Muscle of leg (tissue), 11 donors: ENCODE data around the gene EXOSC10. TPM values are rescaled to one million over a fixed set of nuclear protein-coding genes. Genes with fewer than 3 reads are reported as not detected.
"Not testable (repeated sequence)": the region's sequence is repeated elsewhere in the genome, so short reads cannot be mapped to it uniquely, and the experiment has no call there.

Source experiments
- DNase-seq: peaks from one replicate; pipeline ENCODE4 v3.0.0; 2013
- H3K27ac ChIP-seq: one replicate; pipeline ENCODE4 v1.5.1; 2013; ENCODE audit warnings: mild to moderate bottlenecking, low read length, control low read depth
- H3K27me3 ChIP-seq: one replicate; pipeline ENCODE4 v1.6.1; 2013; ENCODE audit warnings: low read length; ENCODE audit not compliant: control insufficient read depth, insufficient read depth
- H3K36me3 ChIP-seq: one replicate; pipeline ENCODE4 v1.6.1; 2013; ENCODE audit warnings: low read length; ENCODE audit not compliant: control insufficient read depth, insufficient read depth
- H3K4me1 ChIP-seq: one replicate; pipeline ENCODE4 v1.6.1; 2013; ENCODE audit warnings: low read length; ENCODE audit not compliant: control insufficient read depth, insufficient read depth
- H3K4me3 ChIP-seq: one replicate; pipeline ENCODE4 v1.5.1; 2013; ENCODE audit warnings: low read length, control low read depth
- H3K9me3 ChIP-seq: replicated peaks from 2 replicates; pipeline ENCODE4 v1.6.1; 2013; ENCODE audit warnings: low read depth, low read length; ENCODE audit not compliant: control insufficient read depth
- WGBS: methylation state at CpG from one replicate; pipeline ENCODE4 v1.1.5; 2013; ENCODE audit warnings: missing lambda C conversion rate; ENCODE audit not compliant: insufficient coverage; 5-methylcytosine and 5-hydroxymethylcytosine counted together
- polyA plus RNA-seq, 8 donors: library from polyadenylated mRNA; unstranded; fragments of 120-200 nt; gene quantifications; one replicate each; pipeline versions ENCODE4 v1.2.1 to v1.2.3, GENCODE V29; 2013; ENCODE audit warnings: inconsistent platforms in 1 of 8, low replicate concordance in 1 of 8; ENCODE audit not compliant: insufficient read length in 8 of 8, insufficient read depth in 1 of 8
- total RNA-seq: library from RNA; stranded (reverse); fragments of 120-200 nt; gene quantifications from one replicate; pipeline ENCODE4 v1.2.4, GENCODE V29; 2013

The EXOSC10 gene
- total and polyA plus RNA-seq, 9 donors = 46.1 to 64.5 (median 50.3) TPM

GRCh38 chr1:11078631-11079030 lies 21.0 kb downstream of the EXOSC10 start:
- H3K9me3 ChIP-seq = no peaks in the 10 kb centered on the region
- peaks cover 82% of the 10 kb centered on the region for H3K36me3 ChIP-seq
- no peaks in the 10 kb centered on the region for H3K27me3 ChIP-seq
- no peak overlapping the region for H3K27ac ChIP-seq
- DNase-seq = no peak
- WGBS = 100% methylated on average over 2 of the region's 2 CpGs
- no peaks in the 10 kb centered on the region for H3K4me1 ChIP-seq
- no peak overlapping the region for H3K4me3 ChIP-seq

GRCh38 chr1:11073398-11073797 lies 26.3 kb downstream of the EXOSC10 start:
- DNase-seq = not testable (repeated sequence)

GRCh38 chr1:11072216-11072917 lies 27.3 kb downstream of the EXOSC10 start:
- no peak overlapping the region for H3K27ac ChIP-seq
- no peaks in the 10 kb centered on the region for H3K27me3 ChIP-seq
- H3K4me1 ChIP-seq = no peaks in the 10 kb centered on the region
- H3K4me3 ChIP-seq = no peak overlapping the region
- H3K9me3 ChIP-seq = no peaks in the 10 kb centered on the region
- no peak for DNase-seq
- 67% methylated on average over 6 of the region's 13 CpGs for WGBS
- peaks cover 92% of the 10 kb centered on the region for H3K36me3 ChIP-seq

More at GRCh38 chr1:11073398-11073797, 26.3 kb downstream of the EXOSC10 start:
- H3K36me3 ChIP-seq = peaks cover 90% of the 10 kb centered on the region
- H3K27me3 ChIP-seq, H3K4me3 ChIP-seq, H3K27ac ChIP-seq, H3K9me3 ChIP-seq, H3K4me1 ChIP-seq: not testable (repeated sequence)
- WGBS = no CpG with 5 or more reads among the region's 7 CpGs

- Histone ChIP-seq H3K27ac (no peak overlapping the region), H3K36me3 (peaks cover 88% of the 10 kb centered on the region), H3K9me3 (no peaks in the 10 kb centered on the region), H3K27me3 (no peaks in the 10 kb centered on the region), H3K4me3 (no peak overlapping the region), H3K4me1 (no peaks in the 10 kb centered on the region)
- 89% methylated on average over 7 of the region's 15 CpGs for WGBS
- no peak for DNase-seq
Observed at GRCh38 chr1:11071463-11072215, 28.0 kb downstream of the EXOSC10 start.

- no peak for DNase-seq
- Histone ChIP-seq H3K36me3 (peaks cover 88% of the 10 kb centered on the region), H3K27ac (no peak overlapping the region), H3K9me3 (no peaks in the 10 kb centered on the region), H3K4me3 (no peak overlapping the region), H3K4me1 (no peaks in the 10 kb centered on the region), H3K27me3 (no peaks in the 10 kb centered on the region)
- WGBS = 77% methylated on average over 9 of the region's 11 CpGs
Observed at GRCh38 chr1:11070876-11071275, 28.8 kb downstream of the EXOSC10 start.

GRCh38 chr1:11068600-11069473 lies 30.8 kb downstream of the EXOSC10 start:
- H3K27me3 ChIP-seq = no peaks in the 10 kb centered on the region
- no peaks in the 10 kb centered on the region for H3K4me1 ChIP-seq
- 88% methylated on average over 15 of the region's 17 CpGs for WGBS
- H3K27ac ChIP-seq = no peak overlapping the region
- H3K4me3 ChIP-seq = no peak overlapping the region
- DNase-seq = no peak
- peaks cover 82% of the 10 kb centered on the region for H3K36me3 ChIP-seq
- no peaks in the 10 kb centered on the region for H3K9me3 ChIP-seq

- H3K4me1 ChIP-seq = no peaks in the 10 kb centered on the region
- DNase-seq = no peak
- H3K27ac ChIP-seq = no peak overlapping the region
- no peaks in the 10 kb centered on the region for H3K27me3 ChIP-seq
- H3K36me3 ChIP-seq = peaks cover 79% of the 10 kb centered on the region
- no peaks in the 10 kb centered on the region for H3K9me3 ChIP-seq
- H3K4me3 ChIP-seq = no peak overlapping the region
- WGBS = 89% methylated on average over 8 of the region's 18 CpGs
Observed at GRCh38 chr1:11067716-11068599, 31.7 kb downstream of the EXOSC10 start.

GRCh38 chr1:11065796-11066195 lies 33.9 kb downstream of the EXOSC10 start:
- WGBS = no CpG with 5 or more reads among the region's 1 CpG

GRCh38 chr1:11064942-11065341 lies 34.7 kb downstream of the EXOSC10 start:
- no peak for DNase-seq
- no peak overlapping the region for H3K4me3 ChIP-seq
- peaks cover 10% of the 10 kb centered on the region for H3K4me1 ChIP-seq
- 100% methylated on average over 2 of the region's 3 CpGs for WGBS
- no peaks in the 10 kb centered on the region for H3K27me3 ChIP-seq
- no peaks in the 10 kb centered on the region for H3K9me3 ChIP-seq
- H3K36me3 ChIP-seq = peaks cover 58% of the 10 kb centered on the region
- no peak overlapping the region for H3K27ac ChIP-seq

More at GRCh38 chr1:11065796-11066195, 33.9 kb downstream of the EXOSC10 start:
- no peak for DNase-seq
- H3K4me1 ChIP-seq = peaks cover 9% of the 10 kb centered on the region
- H3K9me3 ChIP-seq = no peaks in the 10 kb centered on the region
- no peak overlapping the region for H3K4me3 ChIP-seq
- H3K27ac ChIP-seq = no peak overlapping the region
- H3K36me3 ChIP-seq = peaks cover 64% of the 10 kb centered on the region
- H3K27me3 ChIP-seq = no peaks in the 10 kb centered on the region
